ENCODE results near the gene CTNS.
"Not testable (repeated sequence)": the region's sequence is repeated elsewhere in the genome, so short reads cannot be mapped to it uniquely, and the experiment has no call there.

Gene CTNS

DNA sequence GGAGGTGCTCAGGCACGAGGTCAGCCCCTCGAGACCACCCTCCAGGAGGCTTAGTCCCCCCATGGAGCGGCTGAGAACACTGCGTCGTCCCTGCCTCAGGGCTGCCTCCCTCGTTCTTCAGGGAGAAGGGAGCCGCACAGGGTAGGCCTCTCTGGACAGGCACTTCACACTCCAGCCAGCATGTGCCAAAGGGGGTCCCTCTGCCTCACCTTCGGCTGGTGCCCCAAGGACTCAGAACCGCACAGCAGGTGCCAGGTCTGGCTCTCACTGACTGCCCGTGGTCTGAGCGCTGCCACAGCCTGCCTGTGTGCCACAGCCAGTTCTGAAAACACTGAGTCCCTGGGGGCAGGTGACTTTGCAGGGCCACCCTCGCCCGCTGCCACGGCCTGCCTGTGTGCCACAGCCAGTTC is 52.3 kb downstream of the CTNS start:
- DNase-seq, result no peak

DNA sequence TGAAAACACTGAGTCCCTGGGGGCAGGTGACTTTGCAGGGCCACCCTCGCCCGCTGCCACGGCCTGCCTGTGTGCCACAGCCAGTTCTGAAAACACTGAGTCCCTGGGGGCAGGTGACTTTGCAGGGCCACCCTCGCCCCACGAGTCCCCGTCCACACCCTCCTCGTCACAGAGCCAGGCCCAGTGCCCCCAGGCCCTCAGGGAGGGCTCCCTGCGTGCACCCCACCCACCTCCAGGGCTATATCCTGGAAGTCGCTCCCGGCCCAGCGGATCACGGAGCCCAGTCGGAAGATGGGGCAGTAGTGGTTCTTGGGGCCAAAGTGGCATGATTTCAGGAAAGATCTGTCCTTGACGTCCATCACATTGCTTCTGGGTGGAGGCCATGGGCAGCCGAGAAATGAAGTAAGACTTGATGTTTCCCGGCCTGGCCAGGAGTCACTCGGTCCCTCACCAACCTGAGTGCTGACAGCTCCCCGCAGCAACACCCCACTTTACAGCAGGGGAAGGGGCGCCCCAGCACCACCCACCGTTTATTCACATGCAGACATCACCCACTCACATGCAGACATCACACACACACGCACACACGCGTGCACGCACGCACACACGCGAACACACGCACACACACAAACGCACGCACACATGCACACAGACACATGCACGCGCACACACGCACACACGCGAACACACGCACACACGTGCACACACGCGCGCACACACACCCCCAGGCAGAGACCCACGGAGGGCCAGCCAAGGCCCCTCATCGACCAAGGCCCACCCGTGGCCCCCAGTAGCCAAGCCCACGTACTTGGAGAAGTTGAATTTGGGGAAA is 52.9 kb downstream of the CTNS start:
- DNase-seq, result no peak

DNA sequence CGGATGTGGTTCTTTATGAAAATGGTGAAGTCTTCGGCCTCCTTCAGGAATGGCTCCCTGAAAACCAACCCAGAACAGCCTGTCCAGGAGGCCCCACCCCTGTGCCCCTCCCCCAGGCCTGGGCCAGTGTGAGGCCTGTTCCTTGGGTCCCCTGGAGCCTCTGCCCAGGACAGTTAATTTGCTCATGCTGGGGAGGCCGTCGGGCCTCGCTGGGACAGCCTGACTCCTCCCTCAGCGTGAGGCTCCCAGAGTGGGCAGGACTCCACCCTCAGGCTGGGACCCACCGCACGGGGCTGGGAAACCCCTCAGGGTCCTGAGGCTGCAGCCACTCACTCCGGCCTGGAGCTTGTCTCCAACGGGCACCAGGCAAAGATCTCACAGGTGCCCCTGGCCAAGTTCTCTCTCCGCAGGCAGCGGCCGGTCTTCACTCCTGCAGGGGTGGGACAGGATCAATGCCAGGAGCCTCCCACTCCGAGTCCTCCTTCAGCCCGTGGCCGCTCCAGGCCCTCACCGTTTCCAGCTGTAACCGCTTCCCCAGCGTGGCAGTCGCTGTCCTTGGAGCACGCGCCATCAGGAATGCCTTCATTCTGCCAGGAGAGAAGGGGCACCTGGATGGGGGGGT is 53.6 kb downstream of the CTNS start:
- DNase-seq, result no peak

DNA sequence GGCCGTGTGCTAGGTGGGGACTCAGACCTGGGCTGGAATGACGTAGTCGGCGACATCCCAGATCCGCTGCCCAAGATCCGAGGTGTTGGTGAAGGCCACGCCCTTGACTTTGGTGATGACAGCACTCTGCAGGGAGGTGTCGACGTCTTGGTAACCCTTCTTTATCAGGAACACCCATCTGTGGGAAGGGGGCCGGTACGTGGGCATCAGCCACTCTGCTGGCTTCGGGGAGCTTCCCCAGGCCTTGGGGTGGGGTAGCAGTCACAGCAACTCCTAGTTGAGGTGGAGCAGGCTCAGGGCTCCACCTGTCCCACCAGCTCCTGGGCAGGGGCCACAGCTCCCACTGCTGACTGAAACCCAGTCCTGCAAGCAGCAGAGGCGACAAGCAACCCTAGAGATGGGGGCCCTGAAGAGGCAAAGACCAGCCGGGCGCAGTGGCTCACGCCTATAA is 55.1 kb downstream of the CTNS start:
- no peak for DNase-seq

DNA sequence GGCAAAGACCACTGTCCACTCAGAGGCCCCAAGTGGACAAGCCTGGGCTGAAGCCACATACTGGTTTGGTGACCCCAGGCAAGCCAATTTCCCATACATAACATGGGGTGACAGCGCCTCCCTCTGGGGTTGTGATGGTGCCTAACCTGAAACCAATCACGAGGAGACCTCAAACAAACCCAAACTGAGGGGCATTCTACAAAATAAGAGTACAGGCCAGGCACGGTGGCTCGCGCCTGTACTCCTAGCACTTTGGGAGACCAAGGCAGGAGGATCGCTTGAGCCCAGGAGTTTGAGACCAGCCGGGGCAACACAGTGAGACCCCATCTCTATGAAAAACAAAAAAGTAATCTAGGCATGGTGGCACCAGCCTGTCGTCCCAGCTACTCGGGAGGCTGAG is 55.8 kb downstream of the CTNS start:
- no peak for DNase-seq

DNA sequence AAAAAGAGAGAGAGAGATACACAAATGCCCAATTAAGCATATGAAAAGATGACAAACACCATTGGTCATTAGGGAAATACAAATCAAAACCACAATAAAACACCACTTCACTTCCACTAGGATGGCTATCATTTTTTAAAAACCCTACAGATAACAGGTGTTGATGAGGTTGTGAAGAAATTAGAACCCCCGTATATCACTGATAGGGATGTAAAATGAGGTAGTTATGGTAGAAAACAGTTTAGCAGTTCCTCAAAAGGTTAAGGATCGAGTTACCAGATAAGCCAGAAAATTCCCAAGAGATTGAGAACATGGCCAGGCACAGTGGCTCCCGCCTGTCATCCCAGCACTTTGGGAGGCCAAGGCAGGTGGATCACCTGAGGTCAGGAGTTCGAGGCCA is 56.6 kb downstream of the CTNS start:
- DNase-seq, result no peak

DNA sequence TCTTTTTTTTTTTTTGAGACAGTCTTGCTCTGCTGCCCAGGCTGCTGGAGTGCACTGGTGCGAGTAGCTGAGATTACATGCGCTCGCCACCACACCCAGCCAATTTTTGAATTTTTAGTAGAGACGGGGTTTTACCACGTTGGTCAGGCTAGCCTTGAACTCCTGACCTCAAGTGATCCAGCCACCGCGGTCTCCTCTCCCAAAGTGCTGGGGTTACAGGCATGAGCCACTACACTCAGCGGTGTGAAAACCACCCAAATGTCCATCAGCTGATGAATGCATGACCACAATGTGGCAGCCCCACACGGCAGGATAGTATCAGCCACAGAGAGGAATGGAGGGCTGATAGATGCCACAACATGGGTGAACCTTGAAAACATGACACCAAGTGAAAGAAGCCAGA is 57.3 kb downstream of the CTNS start:
- no peak for DNase-seq

DNA sequence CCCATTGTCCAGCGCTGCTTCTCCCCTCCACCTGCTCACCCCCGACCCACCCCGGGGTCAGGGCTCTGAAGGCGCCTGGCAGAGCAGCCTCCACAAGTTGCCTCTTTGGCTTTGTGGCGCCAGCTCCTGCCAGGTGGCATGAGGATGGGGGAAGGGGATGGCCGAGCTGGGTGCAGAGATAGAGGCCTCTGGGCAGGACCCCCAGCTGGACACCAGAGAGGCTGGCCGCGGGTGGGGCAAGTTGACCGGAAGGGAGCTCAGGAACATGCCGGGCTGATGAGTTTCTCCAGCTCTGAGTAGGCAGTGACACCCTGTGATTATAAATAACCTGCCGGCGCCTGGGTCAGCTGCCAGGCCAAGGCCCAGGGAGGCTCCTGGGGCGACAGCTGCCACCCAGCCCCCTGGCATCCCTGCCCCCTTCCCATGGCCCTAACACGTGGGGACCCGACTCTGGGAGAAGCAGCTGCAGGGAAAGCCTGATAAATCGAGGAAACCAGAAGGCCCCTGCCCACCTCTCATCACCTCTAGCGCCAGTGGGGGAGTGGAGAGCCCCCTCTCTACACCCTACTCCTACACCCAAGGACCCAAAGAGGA is 58.7 kb downstream of the CTNS start:
- DNase-seq, result no peak

DNA sequence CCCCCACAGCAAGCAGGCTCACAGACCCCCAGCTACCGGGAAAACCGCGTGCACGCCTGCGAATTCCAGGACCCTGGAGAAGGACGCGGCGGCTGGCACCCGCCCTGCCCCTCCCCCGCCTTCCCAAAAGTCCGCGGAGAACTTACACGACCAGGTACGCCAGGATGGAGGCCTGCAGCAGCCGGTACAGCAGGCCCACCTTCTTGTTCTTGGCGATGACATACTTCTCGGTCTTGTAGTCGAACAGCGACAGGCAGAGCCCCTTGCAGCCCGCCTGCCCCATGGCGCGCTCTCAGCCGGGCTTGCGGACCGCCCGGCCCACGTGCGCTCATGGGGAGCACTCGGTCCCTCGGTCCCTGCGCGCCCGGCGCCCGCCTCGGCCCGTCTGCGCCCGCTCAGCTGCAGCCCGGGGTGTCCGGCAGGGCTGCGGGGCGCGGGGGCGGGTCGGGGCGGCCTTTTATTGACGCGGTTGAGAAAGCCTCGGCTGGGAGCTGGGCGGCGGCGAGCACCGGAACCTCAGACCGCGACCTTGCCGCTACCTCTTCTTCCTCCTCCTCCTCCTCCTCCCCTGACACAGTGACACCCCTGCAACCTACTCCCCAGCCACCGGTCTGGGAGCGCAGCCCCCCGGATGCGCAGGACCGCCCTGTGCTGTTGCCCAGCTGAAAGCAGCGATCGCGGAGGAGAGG is 59.3 kb downstream of the CTNS start, which contains the start of gene P2RX5:
Gene P2RX5, minus strand, starts transcription at position 433 of the 689 bp plus-strand sequence. Its CDS starts 150 bp downstream, at position 283.
- no peak for DNase-seq

DNA sequence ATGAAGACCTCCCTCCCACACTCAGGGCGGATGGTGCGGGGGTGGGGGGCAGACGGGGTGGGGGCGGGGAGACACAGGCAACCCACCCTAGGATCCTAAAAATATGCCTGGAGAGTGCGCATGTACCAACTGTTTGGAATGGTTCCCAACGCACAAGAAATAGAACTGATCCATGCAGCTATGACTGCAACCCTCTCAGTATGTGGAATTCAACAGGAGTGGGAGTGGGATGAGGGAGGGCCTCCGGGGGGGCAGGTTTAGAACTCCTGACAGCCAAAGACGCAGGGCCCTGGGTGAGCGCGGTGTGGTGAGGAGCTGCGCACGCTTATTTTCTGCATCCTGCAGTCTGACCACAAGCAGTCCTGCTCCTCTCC is 60.5 kb downstream of the CTNS start:
- no peak for DNase-seq

DNA sequence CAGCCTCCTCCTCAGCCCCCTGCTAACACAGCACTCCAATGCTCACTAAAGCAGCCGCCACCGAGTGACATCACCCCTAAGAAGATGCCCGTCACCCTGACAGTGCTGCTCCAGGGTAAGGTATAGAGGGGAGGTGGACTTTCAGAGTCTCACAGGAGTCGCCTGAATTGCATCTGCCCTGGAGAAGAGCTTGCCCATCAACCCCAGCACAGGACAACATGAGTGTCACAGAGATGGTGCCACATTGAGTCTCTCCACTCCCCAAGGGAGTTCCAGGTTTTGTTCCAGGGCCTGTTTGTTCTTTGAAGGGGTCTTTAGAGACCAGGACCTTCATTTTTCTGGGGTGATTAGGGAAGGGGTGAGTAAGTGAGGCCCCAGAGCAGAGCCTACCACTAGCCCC is 61.6 kb downstream of the CTNS start:
- no peak for DNase-seq

DNA sequence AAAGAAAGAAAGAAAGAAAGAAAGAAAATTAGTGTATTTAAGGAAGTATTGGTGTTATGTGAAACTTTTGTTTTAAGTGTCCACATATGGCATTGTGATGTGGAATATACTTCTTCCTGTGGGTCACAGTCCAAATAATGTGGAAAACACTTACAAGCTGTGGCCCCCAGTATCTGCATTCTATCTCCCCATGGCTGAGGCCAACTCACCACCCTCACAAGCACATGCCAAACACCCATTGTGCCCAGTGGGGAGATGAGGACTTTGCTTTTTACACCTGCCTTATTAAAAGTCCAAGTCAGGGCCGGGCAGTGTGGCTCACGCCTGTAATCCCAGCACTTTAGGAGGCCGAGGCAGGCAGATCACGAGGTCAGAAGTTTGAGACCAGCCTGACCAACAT is 63.4 kb downstream of the CTNS start:
- no peak for DNase-seq

DNA sequence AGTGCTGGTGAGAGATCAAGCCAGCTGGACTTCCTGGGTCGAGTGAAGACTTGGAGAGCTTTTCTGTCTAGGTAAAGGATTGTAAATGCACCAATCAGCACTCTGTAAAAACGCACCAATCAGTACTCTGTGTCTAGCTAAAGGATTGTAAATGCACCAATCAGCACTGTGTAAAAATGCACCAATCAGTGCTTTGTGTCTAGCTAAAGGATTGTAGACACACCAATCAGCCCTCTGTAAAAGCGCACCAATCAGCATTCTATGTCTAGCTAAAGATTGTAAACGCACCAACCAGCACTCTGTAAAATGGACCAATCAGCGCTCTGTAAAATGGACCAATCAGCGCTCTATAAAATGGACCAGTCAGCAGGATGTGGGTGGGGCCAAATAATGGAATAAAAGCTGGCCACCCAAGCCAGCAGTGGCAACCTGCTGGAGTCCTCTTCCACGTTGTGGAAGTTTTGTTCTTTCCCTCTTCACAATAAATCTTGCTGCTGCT is 65.5 kb downstream of the CTNS start:
- not testable (repeated sequence) for DNase-seq

DNA sequence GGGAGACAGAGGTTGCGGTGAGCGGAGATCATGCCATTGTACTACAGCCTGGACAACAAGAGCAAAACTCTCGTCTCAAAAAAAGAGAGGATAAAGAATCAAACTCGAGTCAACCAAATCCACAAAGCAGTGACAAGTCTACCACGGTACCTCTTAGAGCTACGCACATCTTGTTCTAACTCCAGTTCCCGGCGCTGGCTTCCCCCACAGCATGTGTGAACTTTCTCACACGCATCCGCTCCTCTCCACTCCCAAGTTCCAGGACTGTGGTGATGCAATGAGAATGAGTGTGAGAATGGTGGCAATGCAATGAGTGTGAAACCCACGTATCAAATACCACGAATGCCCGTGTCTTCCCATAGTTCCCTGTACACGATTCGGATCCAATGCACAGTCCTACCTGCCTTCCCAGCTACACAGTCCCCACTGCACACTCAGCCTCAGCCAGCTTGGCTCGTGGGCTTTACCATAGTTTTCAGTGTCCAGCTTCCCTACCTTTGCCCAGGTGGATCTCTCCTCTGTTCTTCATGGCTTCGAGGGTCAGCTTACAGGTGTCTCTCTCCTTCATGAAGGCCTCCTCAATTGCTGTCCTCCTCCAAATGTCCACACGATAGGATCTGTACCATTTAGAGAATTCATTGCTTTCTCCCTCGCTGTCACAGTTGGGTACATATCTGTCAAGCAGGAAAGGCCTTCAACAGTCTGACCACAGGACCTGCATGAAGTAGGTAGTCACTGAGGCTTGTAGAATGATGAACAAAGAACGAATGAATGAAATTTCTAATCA is 68.6 kb downstream of the CTNS start:
- DNase-seq, result no peak

DNA sequence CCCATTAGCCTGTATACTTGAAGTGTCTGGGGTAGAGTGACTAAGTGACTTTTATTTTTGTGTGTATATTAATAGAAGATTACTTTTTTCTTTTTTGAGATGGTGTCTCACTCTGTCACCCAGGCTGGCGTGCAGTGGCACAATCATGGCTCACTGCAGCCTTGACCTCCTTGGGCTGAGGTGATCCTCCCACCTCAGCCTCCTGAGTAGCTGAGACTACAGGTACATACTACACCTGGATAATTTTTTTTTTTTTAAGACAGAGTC is 69.1 kb downstream of the CTNS start:
- DNase-seq, result not testable (repeated sequence)

DNA sequence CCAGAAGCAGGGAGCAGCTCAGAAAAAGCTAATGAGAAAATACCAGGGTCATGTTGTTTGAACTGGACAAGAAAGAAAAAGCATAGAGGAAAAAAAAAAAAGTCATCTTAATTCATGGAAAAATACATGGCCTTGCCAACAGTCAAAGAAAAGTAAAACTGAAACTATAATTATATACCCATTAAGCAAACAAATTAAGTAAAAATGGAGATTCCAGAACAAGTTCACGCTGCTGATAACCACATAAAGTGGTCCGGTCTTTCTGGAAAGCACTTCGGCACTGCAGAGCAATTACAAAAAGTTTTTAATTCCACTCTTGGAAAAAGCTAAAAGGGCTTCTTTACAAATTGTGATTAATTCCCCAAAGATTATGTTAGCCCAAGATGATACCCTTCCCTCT is 71.8 kb downstream of the CTNS start:
- DNase-seq, result no peak

DNA sequence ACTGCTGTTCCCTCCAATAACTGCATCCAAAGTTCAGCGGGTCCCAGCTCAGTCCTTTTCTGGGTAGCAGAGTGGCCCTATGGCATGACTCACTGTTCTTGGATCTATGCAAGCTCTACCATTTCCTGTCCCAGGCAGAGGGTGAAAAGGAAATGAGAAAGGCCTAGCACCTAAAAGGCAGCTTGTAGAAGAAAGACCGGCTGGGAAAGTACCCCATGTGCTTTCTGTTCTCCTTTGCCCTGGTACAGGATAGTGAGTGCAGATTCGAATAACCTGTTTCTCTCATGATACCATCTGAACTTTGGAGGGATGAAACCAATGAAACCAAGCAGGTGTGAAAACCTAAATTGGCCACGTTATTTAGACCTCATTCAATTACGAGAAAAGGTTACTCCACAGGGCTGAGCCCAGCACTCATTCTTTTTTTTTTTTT is 74.4 kb downstream of the CTNS start:
- no peak for DNase-seq

All from NCI-H1105 treated with DMSO at 0.1 percent for 48 hours (cell line).